SK-N-SH treated with all-trans-retinoic acid at 6 μM for 48 hours (cell line): Measurements from ENCODE around the gene ACTL10.

Source experiments
- ESRRG ChIP-seq: fragments of 250-450 bp; sonication (Bioruptor Pico); IDR thresholded peaks from 2 replicates; pipeline ENCODE4 v1.6.1; 2021; ENCODE audit warnings: mild to moderate bottlenecking
- GLIS3 ChIP-seq: fragments of 250-450 bp; sonication (Bioruptor Pico); IDR thresholded peaks from 2 replicates; pipeline ENCODE4 v1.5.0; 2020; ENCODE audit warnings: mild to moderate bottlenecking, moderate library complexity
- ISL1 ChIP-seq: fragments of 250-450 bp; sonication (Bioruptor Pico); IDR thresholded peaks from 2 replicates; pipeline ENCODE4 v2.1.2; 2022; ENCODE audit warnings: mild to moderate bottlenecking, moderate library complexity
- RARB ChIP-seq: fragments of 250-450 bp; sonication (Bioruptor Pico); IDR thresholded peaks from 2 replicates; pipeline ENCODE4 v1.8.0; 2021; ENCODE audit warnings: mild to moderate bottlenecking, moderate library complexity
- SNAI2 ChIP-seq: fragments of 250-450 bp; sonication (Bioruptor Pico); IDR thresholded peaks from 2 replicates; pipeline ENCODE4 v1.5.0; 2020; ENCODE audit warnings: mild to moderate bottlenecking, moderate library complexity
- TSHZ2 ChIP-seq: fragments of 250-450 bp; sonication (Bioruptor Pico); IDR thresholded peaks from 2 replicates; pipeline ENCODE4 v1.5.0; 2020; ENCODE audit warnings: mild to moderate bottlenecking, moderate library complexity
- ZFP3 ChIP-seq: fragments of 250-450 bp; sonication (Bioruptor Pico); IDR thresholded peaks from 2 replicates; pipeline ENCODE4 v1.5.0; 2020; ENCODE audit warnings: mild to moderate bottlenecking, moderate library complexity
- ZFP30 ChIP-seq: fragments of 450-650 bp; formaldehyde crosslinking; IDR thresholded peaks from 2 replicates; pipeline ENCODE4 v1.5.0; 2022; ENCODE audit warnings: mild to moderate bottlenecking, moderate library complexity
- ZNF70 ChIP-seq: fragments of 450-650 bp; formaldehyde crosslinking; IDR thresholded peaks from 2 replicates; pipeline ENCODE4 v1.5.0; 2020; ENCODE audit warnings: mild to moderate bottlenecking, moderate library complexity
- ZNF8 ChIP-seq: fragments of 450-650 bp; formaldehyde crosslinking; IDR thresholded peaks from 2 replicates; pipeline ENCODE4 v1.5.0; 2020; ENCODE audit warnings: mild to moderate bottlenecking, moderate library complexity
- TF ChIP-seq, protein P1 (sequence below): fragments of 250-450 bp; sonication (Bioruptor Pico); IDR thresholded peaks from 2 replicates; pipeline ENCODE4 v1.5.1; 2020; ENCODE audit warnings: low read depth, mild to moderate bottlenecking, moderate library complexity
- TF ChIP-seq, protein P2 (sequence below): fragments of 250-450 bp; sonication (Bioruptor Pico); IDR thresholded peaks from 2 replicates; pipeline ENCODE4 v1.5.1; 2021; ENCODE audit warnings: mild to moderate bottlenecking, moderate library complexity

DNA sequence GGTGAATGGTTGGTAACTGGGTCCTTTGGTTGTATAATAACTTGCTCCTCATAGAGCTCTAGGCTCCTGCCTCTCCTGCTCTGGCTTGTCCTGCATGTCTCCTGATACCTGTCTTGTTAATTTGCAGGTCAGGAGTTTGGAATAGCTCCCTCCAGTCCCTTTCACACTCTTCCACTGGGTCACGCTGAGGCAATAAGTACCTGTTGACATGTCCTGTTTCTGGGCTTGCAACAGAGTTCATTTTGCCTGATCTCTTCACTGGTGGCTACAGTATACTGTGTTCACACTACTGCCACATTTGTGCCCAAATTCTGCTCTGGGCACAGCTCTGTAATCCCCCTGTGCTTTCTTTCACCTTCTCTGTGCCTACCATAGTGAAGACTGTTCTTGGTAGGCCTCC is 30.0 kb upstream of the ACTL10 start:
- TF ChIP-seq, protein P1, sequence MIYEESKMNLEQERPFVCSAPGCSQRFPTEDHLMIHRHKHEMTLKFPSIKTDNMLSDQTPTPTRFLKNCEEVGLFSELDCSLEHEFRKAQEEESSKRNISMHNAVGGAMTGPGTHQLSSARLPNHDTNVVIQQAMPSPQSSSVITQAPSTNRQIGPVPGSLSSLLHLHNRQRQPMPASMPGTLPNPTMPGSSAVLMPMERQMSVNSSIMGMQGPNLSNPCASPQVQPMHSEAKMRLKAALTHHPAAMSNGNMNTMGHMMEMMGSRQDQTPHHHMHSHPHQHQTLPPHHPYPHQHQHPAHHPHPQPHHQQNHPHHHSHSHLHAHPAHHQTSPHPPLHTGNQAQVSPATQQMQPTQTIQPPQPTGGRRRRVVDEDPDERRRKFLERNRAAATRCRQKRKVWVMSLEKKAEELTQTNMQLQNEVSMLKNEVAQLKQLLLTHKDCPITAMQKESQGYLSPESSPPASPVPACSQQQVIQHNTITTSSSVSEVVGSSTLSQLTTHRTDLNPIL (CRISPR knock-in tag) = no peak
- TF ChIP-seq ZNF70 = no peak
- no peak for TF ChIP-seq ZFP30 (CRISPR knock-in tag)
- no peak for TF ChIP-seq GLIS3
- TF ChIP-seq RARB (CRISPR knock-in tag) = no peak
- no peak for TF ChIP-seq ISL1
- TF ChIP-seq, protein P2, sequence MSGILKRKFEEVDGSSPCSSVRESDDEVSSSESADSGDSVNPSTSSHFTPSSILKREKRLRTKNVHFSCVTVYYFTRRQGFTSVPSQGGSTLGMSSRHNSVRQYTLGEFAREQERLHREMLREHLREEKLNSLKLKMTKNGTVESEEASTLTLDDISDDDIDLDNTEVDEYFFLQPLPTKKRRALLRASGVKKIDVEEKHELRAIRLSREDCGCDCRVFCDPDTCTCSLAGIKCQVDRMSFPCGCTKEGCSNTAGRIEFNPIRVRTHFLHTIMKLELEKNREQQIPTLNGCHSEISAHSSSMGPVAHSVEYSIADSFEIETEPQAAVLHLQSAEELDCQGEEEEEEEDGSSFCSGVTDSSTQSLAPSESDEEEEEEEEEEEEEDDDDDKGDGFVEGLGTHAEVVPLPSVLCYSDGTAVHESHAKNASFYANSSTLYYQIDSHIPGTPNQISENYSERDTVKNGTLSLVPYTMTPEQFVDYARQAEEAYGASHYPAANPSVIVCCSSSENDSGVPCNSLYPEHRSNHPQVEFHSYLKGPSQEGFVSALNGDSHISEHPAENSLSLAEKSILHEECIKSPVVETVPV = no peak
- no peak for TF ChIP-seq ZNF8 (CRISPR knock-in tag)
- no peak for TF ChIP-seq ZFP3 (CRISPR knock-in tag)
- no peak for TF ChIP-seq ESRRG (CRISPR knock-in tag)
- TF ChIP-seq SNAI2 = no peak
- no peak for TF ChIP-seq TSHZ2
